Activated CD4-positive, alpha-beta T cell treated with anti-CD3 and anti-CD28 coated beads, Interleukin-2, amount 50 U/mL, for 24 hours (primary cell): ENCODE measurements around the gene TBC1D9B.
A peak's percentile ranks its signal among the peaks of the same experiment; 100 is the strongest.

Source experiments
- DNase-seq, 2 donors: peaks; one replicate each; pipeline ENCODE4 v3.0.0-alpha.2; 2020; ENCODE audit warnings: low read depth in 1 of 2, low spot score in 1 of 2

The TBC1D9B gene

DNA sequence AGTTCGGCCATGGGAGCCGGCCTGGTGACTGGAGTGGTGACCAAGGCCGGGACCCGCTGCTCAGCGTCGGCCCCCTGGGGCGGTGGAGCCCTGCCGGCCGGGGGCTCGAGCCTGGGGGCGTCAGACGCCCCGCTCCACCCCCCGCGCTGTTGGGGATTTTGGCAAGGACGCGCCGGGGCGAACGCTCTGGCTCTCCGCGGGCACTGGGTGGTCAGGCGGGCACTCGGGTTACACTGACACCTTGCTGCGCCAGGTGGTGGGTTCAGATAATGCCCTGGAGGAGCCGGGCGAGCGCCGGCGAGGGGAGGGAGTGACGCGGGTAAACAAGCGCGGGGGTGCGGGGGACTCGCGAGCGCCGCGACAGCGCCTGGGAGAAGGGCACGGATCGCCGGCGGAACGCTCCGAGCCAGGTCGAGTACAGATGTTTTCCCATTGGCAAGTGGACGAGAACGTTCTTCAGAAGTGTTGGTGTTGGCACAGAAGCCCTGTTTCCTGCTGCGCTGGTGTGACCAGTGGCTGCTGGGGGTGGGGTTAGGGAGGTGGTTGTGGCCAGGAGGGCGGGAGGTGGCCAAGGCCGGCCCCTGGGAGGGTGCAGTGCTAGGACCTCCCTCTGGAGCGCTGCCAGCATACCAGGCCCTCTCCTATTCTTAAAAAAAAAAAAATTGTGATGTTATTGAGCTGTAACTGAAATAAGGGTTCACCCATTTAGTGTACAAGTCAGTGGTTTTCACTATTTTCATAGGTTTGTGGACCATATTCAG lies 86.2 kb downstream of the TBC1D9B start:
- DNase-seq: peak in 1 of 2 donors; percentile 75

GRCh38 chr5:179820483-179821297 lies 87.0 kb downstream of the TBC1D9B start, which contains the start of gene SQSTM1:
SQSTM1 (plus strand) TSS chr5:179820905; CDS start chr5:179820937, 32 bp downstream.
- peak; percentile 64 to 66 for DNase-seq

- DNase-seq: no peak
Observed at GRCh38 chr5:179820127-179820482, 87.6 kb downstream of the TBC1D9B start.

- DNase-seq: no peak
Observed at GRCh38 chr5:179819296-179820126, 88.2 kb downstream of the TBC1D9B start.

DNA sequence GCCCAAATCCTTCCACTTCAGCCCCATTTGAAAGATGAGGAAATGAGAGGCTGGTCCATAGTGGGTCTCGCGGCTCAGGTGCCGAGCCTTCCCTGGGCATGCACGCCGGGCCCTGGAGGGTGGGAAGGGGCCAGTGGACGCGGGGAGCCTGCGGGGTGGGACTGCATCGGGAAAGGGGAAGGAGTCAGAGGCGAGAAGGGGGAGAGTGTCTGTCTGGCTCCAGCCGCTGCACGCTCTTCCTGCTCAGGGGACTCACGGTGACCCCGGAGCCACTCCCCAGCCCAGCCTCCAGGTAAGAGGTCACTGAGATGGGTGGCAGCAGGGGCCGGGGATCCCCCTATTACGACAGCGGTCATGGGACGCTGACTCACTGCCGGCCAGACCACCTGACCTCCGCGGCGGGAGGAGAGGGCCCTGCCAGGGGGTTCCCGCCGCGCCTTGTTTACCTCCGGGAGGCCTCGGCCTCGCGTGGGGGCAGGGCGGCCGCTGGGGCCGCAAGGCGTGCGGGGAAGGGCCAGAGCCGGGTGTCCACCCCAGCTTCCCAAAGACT lies 88.9 kb downstream of the TBC1D9B start:
- peak in 1 of 2 donors; percentile 76 for DNase-seq

- DNase-seq: no peak
Observed at GRCh38 chr5:179817890-179818745, 89.6 kb downstream of the TBC1D9B start.

DNA sequence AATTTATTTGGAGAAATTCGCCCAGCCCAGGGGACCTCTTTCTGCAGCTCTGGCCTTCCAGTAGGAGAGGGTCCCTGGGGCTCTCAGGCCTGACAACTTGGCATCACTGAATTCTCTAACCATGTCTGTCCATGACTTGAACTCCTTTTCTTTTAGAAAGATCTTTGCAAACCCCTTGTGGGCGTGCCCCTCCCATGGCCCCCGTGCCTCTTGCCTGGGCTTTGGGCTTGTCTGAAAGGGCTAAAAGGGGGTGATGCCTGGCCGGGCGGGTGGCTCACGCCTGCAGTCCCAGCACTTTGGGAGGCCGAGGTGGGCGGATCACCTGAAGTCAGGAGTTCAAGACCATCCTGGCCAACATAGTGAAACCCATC lies 90.2 kb downstream of the TBC1D9B start:
- DNase-seq: no peak

GRCh38 chr5:179816796-179817469 lies 90.8 kb downstream of the TBC1D9B start:
- no peak for DNase-seq

DNA sequence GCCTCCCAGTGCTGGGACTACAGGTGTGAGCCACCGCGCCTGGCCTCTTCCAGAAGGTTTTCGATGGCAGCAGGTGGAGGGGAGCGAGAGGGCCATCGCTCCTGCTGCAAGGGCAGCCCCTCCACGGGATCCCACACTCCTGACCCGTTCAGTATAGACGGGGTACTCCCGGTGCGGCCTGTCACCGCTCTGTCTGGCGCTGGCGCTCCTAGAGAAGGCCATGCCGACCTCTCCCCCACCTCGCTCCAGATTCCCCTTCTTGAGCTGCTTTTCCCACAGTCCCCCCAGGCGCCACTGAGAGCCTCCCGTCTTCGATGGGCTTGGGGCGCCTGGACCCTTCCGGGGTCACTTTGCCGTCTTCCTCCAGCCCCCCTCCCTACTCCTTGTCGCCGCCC lies 91.3 kb downstream of the TBC1D9B start:
- no peak for DNase-seq

DNA sequence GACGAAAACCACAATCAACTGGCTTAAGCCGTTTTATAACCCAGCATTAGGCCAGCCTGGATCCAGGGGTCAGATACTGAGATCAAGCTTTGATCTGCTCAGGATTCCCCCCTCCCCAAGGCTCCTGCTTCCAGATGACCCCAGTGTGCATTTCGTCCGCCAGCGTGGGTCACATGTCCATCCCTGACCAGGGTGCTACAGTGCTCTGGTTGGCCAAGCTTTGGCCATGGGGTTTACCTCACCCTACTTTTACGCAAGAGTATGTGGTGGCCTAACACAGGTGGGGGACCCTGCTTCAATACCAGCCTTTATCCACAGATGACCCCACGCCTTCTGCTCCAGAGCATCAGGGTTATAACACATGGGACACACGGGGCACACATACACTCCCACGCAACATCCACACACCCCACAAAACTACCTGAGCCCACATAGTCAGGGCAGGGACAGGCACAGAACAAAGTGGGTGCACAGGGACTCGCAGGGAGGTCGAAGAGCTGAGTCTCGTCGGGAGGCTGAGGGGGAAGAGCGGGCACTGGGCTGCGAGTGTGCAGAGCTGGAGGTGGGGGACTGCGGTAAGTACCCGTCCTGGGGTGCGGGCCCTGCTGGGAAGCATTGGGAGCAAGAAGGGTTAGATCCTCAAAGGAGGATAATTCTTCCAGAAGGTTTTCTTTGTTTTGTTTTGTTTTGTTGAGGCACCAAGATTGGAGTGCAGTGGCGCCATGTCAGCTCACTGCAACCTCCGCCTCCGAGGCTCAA lies 92.0 kb downstream of the TBC1D9B start:
- no peak for DNase-seq

DNA sequence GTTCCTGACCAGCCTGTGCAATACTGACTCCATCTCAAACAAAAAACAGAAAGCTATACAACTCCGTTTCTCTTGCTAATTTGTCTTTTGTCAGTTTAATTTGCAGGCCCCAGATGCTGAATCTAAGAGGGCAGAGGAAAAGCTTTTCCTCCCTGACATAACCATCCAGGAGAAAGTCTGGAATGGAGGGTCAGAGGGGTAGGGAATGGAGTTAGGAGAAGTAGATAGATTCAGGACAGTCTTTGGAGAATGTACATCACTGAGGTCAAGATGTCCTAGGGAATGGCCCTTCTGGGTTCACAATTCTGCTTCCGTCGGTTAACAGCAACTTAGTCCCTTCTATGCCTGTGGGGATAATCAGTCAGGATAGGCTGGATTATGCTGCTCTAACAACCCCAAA lies 93.6 kb downstream of the TBC1D9B start:
- no peak for DNase-seq

- no peak for DNase-seq
Observed at GRCh38 chr5:179812997-179813607, 94.6 kb downstream of the TBC1D9B start.

- no peak for DNase-seq
Observed at GRCh38 chr5:179812135-179812825, 95.4 kb downstream of the TBC1D9B start.
